GM12892 (cell line): ENCODE measurements around the gene SV2B.
"Not testable (repeated sequence)": the region's sequence is repeated elsewhere in the genome, so short reads cannot be mapped to it uniquely, and the experiment has no call there.

Experiments used
- DNase-seq: peaks from one replicate; pipeline ENCODE4 v3.0.0; 2011; ENCODE audit not compliant: insufficient read length
- FAIRE-seq: peaks from 2 replicates; lab custom pipeline; 2011; peaks lifted over from hg19 to GRCh38; lab: Jason Lieb, UNC
- POLR2A ChIP-seq: IDR thresholded peaks from 2 replicates; pipeline ENCODE4 v1.6.1; 2011; ENCODE audit warnings: low read depth, low read length, control low read depth
- POLR2AphosphoS5 ChIP-seq: IDR thresholded peaks from 2 replicates; pipeline ENCODE4 v1.6.1; 2011; ENCODE audit warnings: low read depth, low read length, control low read depth
- TAF1 ChIP-seq: IDR thresholded peaks from 2 replicates; pipeline ENCODE4 v1.6.1; 2011; ENCODE audit warnings: low read depth, mild to moderate bottlenecking, control low read depth, low read length, borderline replicate concordance

Gene SV2B

DNA sequence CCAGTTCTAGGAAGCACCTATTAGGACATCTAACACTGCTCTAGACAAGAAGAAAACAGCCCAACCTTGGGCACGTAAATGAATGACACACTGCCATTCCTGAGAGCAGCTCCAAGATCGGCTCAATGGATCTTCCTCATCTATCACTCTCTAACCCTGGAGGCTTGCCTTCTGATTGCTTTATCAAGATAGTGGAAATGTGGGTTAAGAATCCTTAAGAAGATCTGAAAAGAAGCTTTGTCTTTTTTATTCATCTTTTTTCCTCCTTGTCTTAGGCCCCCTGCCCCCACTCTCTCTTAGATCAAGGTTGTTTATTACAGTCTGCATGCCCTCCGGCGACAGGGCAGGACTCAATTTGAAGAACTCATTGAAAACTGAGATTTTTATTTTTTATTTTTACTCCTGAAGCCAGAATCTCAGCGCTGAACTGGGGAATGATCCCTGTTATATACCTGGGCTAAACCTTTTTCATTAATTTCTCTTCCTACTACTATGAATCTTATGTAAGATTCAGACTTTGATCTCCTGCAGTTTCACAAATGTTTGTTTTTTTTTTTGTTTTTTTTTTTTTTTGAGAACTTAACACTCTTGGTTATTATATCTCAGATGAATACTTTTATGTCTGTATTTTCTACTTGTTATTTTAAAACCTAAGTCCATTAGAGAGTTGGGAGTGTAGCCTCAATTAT, 219.5 kb downstream of the SV2B start:
- DNase-seq (no peak), FAIRE-seq (no peak)
- no peak for TF ChIP-seq POLR2AphosphoS5
- TF ChIP-seq POLR2A = no peak
- TF ChIP-seq TAF1 = no peak

DNA sequence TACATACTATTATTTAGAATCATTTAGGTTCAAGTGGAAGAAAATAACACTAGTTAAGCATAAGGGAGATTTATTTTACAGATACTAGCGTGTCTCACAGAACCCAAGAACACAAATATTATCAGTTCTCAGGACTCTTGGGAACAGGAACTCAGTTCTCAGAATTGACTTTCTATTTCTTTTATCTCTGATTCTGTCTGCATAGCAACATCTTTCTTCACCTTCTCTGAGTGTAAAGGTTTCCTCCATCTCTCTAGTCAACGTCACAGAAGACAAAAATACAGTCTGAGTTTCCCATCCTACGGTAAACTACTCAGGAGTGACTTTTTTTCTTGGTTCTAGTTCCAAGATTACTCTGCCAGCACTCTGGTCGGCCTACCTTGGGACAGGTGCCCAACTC, 220.0 kb downstream of the SV2B start:
- FAIRE-seq = no peak
- TF ChIP-seq POLR2AphosphoS5 (no peak), TAF1 (no peak), POLR2A (no peak)
- DNase-seq = no peak

DNA sequence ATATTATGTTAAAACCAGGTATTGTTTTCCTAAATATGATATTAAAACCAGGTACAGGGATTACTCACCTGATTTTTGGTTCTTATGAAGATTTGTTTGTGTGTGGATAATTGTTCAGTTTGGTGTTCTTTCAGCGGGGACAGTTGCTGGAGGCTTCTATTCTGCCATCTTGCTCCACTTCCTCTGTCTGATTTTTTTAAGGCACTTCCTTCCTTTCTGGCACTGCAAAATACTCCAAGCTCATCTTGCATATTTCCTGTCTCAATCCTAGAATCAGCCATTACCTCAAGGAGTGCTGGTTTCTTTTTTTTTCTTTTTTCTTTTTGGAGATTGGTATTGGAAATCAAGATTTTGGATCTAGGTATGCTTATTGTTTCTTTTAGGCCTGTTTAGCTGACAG, 229.9 kb downstream of the SV2B start:
- TF ChIP-seq POLR2AphosphoS5 = no peak
- TF ChIP-seq TAF1 = no peak
- TF ChIP-seq POLR2A = no peak
- no peak for DNase-seq
- no peak for FAIRE-seq

DNA sequence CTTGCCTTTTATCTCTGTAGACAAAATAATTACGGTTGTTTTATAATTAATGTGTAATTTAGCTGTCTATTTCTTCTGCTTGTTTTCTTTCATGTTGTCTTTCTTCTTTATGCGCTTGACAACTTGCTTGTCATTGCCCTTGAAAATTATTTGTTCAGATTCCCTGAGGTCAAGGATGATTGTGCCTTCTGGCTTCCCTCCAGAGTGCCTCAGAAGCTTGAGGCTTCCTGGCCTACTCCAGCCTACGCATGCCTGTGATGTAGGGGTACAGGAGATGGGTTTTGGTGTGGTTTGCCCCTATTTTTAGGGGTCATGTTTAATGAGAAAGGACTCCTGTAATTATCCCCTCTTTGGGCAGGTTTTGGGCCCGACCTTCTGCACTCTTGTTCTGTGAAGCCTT, 231.5 kb downstream of the SV2B start:
- no peak for DNase-seq
- TF ChIP-seq POLR2AphosphoS5 (no peak), TAF1 (no peak), POLR2A (no peak)
- FAIRE-seq = no peak

DNA sequence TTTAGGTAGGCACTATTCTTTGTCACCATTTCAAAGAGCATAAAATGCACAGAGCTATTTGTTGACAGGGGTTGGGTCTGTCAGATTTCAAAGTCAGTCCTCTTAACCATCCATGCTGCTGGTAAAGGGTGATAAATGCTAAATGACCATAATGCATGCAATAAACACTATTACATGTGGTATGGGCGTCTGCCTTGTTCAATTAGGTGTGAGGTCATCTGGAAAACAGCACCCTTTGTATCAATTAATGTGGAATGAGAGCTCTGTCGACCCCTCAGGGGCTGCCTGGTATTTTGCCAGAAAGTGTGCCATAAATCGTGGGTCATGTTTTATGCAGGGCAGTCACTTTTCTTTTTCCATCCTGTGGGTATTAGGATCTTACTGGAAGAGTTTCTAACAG, 235.6 kb downstream of the SV2B start:
- FAIRE-seq = no peak
- TF ChIP-seq POLR2AphosphoS5 = no peak
- TF ChIP-seq POLR2A = no peak
- TF ChIP-seq TAF1 = no peak
- no peak for DNase-seq

DNA sequence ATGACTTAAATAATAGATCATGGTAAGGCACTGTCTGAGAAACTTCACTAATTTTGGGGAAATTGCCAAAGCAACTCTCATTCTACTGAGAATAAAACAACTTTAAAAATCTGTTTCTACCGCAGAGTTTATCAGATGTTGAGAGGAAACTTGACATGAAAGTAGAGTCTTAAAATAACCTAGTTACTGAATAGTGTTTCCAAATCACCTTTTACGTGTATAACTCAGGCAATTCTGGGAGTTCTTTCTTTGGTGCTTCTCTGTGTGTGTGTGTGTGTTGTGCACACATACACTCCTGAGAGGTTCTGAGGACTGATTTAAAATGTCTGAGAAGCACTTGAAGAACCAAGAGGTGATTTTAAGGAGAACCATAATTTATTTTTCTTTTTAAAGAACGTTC, 236.6 kb downstream of the SV2B start:
- FAIRE-seq (no peak), DNase-seq (no peak)
- TF ChIP-seq TAF1 = no peak
- TF ChIP-seq POLR2AphosphoS5 = no peak
- no peak for TF ChIP-seq POLR2A

DNA sequence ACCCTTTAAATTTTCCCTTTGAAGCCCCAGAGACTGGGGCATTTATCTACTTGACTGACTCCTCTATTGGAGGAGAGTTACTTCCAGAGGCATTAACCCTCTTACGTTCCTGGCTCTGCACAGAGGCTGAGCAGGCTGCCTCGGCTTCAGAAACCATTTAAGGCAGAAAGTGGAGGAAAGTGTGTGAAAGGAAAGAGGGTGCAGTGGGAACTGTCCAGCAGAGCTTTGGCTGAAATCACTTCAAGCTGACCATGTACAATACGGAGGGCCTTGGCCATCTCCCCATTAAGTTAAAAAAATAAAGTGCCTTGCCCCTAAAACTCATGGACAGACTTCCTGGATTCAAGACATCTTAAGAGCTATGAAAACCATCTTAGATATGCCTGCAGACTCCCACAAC, 238.7 kb downstream of the SV2B start:
- FAIRE-seq (no peak), DNase-seq (no peak)
- TF ChIP-seq TAF1 (no peak), POLR2A (no peak), POLR2AphosphoS5 (no peak)

DNA sequence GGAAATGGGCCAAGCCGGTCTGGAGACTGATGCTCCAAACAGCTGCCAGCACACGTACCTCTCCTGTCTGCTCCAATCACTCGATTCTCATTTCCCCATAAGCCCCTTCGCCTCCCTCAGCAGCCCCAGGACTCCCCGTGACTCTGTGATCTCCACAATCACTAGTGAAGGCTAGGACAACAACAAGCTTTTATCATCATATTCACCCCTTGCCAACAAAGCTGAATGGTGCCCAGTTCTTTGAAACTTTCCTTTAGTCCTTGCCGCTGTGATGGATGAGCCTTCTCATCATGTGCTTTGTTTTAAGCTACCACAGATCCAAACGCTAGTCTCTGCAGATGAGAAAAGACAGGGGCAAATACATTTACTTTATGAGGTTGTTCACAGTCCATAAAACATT, 242.0 kb downstream of the SV2B start:
- DNase-seq (no peak), FAIRE-seq (no peak)
- no peak for TF ChIP-seq TAF1
- TF ChIP-seq POLR2AphosphoS5 = no peak
- no peak for TF ChIP-seq POLR2A

DNA sequence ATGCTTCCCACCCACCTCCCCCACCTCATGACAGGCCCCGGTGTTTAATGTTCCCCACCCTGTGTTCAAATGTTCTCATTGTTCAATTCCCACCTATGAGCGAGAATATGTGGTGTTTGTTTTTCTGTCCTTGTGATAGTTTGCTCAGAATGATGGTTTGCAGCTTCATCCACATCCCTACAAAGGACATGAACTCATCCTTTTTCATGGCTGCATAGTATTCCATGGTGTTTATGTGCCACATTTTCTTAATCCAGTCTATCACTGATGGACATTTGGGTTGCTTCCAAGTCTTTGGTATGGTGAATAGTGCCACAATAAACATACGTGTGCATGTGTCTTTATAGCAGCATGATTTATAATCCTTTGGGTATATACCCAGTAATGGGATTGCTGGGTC, 244.9 kb downstream of the SV2B start:
- not testable (repeated sequence) for FAIRE-seq, DNase-seq

DNA sequence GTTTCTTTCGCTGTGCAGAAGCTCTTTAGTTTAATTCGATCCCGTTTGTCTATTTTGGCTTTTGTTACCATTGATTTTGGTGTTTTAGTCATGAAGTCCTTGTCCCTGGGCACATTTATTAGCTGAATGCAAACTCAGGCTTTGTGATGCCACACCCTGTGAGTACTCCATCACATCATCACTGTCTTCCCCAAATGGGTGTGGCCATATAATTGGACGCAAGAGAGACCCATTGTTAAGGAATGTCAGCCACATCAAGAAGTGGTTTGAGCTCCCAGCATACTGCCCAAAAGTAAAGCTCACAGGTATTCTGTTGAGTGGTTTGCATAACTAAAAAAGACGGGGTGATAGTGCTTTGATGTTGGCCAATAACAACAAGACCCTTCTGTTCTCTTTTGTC, 245.7 kb downstream of the SV2B start:
- DNase-seq (no peak), FAIRE-seq (no peak)
- TF ChIP-seq POLR2AphosphoS5 = no peak
- no peak for TF ChIP-seq TAF1
- TF ChIP-seq POLR2A = no peak

DNA sequence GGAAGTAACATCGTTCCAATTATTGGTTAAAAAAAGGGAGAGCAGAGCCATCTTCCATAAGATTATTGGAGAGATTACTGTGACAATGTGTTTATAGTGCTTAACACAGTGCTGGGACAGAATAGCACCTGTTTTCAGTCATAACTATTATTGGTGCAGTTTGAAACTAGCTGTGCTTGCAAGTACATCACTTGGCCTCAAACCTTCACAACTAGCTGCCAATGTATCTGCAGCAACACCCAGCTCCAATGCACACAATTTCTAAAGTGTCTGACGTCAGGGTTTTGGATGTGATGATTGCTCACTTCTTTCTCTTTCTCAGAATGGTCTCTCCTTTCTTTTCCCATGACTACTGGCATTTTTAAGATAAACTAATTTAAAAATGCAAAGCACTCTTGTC, 246.2 kb downstream of the SV2B start:
- DNase-seq (no peak), FAIRE-seq (no peak)

DNA sequence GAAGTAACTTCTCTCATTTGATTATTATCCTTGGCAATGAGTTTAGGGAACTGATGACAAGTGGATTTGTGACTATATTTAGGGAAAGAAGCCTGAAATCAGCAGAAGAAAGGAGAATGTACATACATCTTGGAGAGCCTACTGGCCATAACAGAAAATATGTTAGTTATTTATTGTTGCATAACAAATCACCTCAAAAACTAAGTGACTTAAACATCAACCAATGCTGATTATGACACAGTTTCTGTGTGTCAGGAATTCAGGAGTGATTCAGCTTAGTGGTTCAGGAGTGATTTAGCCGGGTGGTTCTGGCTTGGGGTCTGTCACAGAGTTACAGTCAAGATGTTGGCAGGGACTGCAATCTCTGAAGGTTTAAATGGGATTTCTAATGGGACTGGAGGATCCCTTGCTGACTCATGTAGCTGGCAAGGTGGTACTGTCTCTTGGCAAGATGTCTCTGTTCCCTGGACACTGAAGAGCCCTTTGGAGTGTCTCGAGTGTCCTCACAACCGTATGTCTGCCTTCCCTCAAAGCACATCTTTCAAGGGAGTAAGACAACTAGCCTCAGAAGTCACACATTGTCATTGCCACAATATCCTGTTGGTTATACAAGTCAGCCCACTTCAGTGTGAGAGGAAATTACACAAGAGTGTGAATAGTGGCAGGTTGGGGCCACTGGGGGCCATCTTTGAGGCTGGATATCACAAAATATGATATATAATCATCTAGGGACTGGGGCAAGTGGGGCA, 248.9 kb downstream of the SV2B start:
- no peak for FAIRE-seq
- TF ChIP-seq POLR2AphosphoS5 (no peak), POLR2A (no peak), TAF1 (no peak)
- no peak for DNase-seq

More for the DNA sequence above, 246.2 kb downstream of the SV2B start:
- TF ChIP-seq TAF1 = no peak
- TF ChIP-seq POLR2A = no peak
- TF ChIP-seq POLR2AphosphoS5 = no peak
